NK-92 (cell line): ENCODE results near the gene CTNNA3.

Experiments
- DNase-seq: peaks from one replicate; lab custom pipeline; 2025; ENCODE audit not compliant: unreplicated experiment; lab: John Stamatoyannopoulos, UW

Gene CTNNA3

GRCh38 chr10:67045404-67045803, 650.6 kb downstream of the CTNNA3 start:
- DNase-seq = no peak

GRCh38 chr10:67043041-67043440, 653.0 kb downstream of the CTNNA3 start:
- no peak for DNase-seq

- DNase-seq = no peak
These were observed 659.2 kb downstream of the CTNNA3 start for GRCh38 chr10:67036808-67037207.

DNA sequence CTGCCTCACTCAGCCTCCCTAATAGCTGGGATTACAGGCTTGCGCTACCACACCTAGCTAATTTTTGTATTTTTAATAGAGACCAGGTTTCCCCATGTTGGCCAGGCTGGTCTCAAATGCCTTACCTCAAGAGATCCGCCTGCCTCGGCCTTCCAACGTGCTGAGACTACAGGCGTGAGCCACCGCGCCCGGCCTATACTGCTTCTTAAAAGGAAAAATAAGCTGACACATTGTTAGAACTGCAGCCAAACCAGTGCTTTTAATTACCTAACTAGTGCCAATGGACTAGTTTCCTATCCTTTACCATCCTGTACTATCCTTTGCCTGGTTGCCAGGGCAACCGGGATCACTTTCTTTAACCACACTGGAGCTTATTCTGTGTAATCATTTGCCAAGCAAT, 662.1 kb downstream of the CTNNA3 start:
- no peak for DNase-seq

GRCh38 chr10:67022099-67022498, 673.9 kb downstream of the CTNNA3 start:
- DNase-seq = no peak

DNA sequence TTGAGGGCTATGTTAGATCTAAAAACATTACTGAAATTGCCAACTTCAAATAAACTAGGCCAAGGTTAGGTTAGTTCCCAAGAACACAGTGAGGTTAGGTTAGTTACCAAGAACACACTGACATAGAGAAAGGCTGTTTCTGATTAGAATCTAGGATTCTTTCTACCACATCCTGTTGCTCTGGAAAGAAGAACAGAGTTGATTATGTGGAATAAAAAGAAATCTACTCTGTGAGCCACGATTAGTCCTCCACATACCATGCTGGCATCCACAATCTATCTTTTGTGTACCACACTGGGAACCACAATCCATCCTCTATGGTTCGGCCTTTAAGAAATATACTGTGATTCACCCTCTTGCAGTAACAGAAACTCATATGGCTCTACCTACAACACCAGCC, 678.8 kb downstream of the CTNNA3 start:
- no peak for DNase-seq

DNA sequence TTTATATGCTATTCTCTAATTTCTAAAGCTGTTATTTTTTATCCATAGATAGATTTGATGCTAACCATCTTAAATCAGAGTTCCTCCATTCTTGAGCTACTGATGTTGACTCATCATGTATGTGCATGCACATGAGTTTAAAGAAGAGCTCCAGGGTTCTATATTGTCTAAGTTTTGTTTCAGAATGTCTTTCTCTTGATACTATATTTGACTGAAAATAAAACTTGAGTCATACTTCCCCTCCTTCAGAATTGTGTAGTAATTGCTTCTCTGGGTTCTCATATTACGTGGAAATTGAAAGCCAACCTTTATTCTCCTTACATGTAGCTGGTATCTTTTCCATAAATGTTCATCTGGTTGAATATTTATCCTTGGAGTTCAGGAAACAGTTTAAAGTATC, 680.8 kb downstream of the CTNNA3 start:
- DNase-seq = no peak

- no peak for DNase-seq
These were observed 684.0 kb downstream of the CTNNA3 start for GRCh38 chr10:67011981-67012380.

DNA sequence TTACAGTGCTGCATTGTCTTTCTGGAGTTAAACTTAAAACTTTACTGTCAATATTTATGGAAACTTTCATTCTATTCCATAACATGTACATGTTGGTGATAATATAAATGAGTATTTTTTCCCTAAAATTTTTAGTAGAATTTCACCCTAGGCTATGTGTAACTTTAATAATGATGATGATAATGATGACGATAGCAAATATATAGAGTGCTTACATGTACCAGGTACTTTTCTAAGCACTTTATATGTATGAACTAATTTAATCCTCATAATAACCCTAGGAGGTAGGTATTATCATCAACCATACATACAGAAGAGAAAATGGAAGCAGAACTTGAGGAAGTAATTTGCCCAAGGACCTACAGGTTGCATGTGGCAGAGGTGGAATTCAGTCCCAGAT, 684.5 kb downstream of the CTNNA3 start:
- no peak for DNase-seq

GRCh38 chr10:67005981-67006380, 690.0 kb downstream of the CTNNA3 start:
- DNase-seq = no peak

DNA sequence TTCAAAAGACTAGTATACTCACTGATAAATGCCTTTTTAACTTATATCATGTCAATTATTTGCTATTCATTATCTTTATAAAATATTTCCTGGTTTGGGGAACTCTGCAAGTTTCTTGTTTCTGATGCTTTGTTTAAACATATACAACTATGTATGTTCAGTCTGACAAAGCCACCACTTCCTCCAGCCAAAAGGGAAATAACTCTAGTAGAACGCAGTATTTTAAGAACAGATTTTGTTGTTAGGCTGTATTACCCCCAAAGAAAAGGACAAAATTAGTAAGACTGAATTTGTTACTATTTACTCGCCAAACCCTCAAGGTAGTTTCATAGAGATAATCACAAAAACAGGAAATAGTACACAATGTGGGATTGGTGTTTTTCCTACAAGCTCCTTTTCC, 691.3 kb downstream of the CTNNA3 start:
- no peak for DNase-seq

- DNase-seq = no peak
These were observed 696.0 kb downstream of the CTNNA3 start for GRCh38 chr10:66999762-67000545.

DNA sequence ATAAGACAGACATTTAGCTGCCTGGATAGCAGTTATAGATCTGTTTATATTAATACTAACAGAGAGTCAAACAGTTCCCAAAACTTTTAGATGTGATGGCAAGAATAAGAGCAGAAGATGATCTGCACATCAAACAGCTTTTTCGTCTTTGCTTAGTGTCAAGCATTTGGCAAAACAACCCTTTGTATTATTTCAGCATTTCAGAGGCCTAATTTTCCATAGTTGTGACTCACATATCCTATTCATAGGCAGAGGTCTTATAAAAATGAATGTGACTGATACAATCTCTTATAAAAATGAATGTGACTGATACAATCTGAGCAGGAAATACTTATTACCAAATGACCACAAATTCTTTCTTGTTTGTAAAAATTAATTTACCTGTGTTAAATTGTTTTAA, 699.0 kb downstream of the CTNNA3 start:
- DNase-seq = no peak

DNA sequence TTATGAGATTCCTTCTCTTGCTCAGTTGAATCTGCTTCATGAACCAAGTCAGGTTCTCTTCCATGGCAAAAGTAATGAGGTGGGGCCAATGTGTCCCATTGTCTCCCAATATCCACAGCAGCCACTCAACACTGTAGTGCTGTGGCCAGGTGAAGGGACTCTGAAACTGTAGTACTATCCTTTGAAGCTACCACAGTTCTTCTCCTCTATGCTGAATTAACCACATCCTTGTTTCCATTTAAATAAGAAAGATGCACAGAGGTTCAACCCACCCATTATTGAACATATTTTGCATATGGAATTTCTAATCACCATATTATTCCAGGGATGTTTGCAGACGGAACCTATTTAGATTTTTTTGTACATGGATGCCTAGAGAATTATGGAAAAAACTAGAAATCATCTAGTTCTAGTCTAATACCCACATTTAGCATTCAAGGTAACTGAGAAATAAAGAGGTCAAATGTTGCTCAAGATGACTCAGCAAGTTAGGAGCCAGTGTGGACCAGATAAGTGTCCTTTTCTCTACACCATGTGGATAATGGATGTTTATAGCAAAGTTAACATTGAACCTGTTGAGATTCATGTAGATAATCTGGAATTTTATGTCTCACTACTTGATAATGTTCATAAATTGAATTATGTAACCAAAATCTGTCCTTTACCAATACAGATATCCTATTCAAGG, 705.7 kb downstream of the CTNNA3 start:
- no peak for DNase-seq

GRCh38 chr10:66983475-66983818, 712.5 kb downstream of the CTNNA3 start:
- DNase-seq = no peak

DNA sequence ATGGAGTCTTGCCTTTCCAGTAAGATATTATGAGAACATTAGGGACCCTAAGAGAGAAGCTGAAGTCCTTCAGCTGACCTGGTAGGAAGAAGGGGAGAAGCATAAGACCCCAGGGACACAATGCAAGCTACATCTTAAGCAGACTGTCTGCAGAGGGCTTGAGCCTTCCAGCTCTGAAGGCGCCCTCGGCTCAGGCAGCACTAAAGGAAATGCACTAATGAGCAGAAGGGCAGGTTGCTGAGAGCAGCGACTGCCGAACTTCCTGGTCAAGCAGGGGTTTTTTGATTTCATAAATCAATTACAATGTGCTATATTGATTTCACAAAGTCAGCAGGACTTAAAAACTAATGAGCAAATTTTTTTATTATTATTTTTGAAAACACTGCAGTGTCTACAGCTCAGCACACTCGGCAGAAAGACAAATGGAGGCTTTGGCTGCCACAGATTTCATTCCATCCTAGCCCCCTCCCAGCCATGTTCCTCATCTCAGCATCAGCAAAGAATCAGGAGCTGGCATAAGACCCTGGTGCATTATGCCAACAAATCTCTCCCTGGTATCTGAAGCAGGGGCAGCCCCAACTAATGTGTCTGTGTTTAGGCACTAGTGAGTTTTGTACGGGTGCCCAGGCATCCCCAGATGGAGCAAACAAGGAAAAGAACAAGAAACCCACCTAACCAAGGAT, 713.1 kb downstream of the CTNNA3 start:
- DNase-seq = no peak

GRCh38 chr10:66982053-66982420, 714.0 kb downstream of the CTNNA3 start:
- DNase-seq = no peak

DNA sequence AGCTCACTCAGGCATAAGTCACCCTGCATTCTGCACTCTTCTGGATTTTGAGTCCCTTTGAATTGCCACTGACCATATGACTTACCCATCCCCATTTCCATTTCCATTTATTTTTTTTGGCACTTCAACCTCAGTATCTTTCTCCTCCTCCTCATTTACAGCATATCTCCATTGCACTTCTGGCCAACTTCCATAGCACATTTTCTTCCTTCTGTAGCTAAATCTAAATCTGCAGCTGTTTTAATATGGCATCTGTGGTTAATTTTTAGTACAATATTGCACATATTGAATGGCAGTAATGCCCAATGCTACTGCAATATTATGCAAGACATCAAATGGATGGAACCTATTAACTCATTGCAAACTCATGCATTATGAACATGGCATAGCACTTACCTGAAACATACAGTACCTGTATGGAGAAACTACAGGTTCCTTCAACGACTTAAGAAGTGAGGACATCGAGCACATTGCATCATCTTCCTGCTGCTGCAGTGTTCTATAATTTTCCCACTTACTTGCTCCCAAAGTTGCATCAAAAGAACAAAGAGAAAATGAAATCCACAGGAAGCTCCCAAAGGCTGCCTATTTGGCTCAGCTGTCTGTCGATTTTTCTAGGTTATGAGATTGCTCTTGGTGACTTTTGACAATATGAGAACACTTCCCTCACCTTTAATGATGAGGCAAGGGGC, 714.5 kb downstream of the CTNNA3 start:
- no peak for DNase-seq

- no peak for DNase-seq
These were observed 715.7 kb downstream of the CTNNA3 start for GRCh38 chr10:66980246-66980815.

- DNase-seq = no peak
These were observed 731.0 kb downstream of the CTNNA3 start for GRCh38 chr10:66964946-66965345.

DNA sequence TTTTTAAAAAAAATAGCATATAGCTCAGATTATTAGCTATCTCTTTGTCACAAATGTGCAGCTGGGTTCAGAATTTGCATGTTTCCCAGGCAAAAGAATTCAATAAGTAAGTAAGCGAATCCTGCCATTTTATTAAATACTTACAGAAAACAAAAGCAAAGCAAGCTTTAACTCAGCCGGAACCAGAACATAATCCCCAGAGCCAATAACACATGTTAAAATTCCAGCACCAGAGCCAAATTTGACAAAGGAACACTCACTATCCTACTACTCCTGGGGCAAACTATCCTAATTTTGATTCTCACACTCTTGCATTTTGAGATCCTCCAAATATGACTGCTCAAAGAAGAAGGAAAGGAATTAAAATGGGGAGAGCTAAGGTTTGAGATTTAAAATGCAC, 737.5 kb downstream of the CTNNA3 start:
- no peak for DNase-seq
